Right forelimb (tissue), 1 donor: ENCODE data around the gene LMX1A.

ENCODE experiments used
- DNase-seq: peaks from one replicate; pipeline ENCODE4 v3.0.0-alpha.2; 2018

LMX1A gene

GRCh38 chr1:165355977-165356811 is at the start of gene LMX1A:
TSS of gene LMX1A (minus strand) at chr1:165356715. CDS start at chr1:165355559, 1,156 bp downstream.
- peak; percentile 74 for DNase-seq

GRCh38 chr1:165403835-165404482 is 47.4 kb upstream of the LMX1A start:
- no peak for DNase-seq

- DNase-seq: no peak
Observed at GRCh38 chr1:165402517-165403111, 46.1 kb upstream of the LMX1A start.

- no peak for DNase-seq
Observed at GRCh38 chr1:165397944-165398343, 41.4 kb upstream of the LMX1A start.

- no peak for DNase-seq
Observed at GRCh38 chr1:165395901-165396300, 39.4 kb upstream of the LMX1A start.

GRCh38 chr1:165395478-165395877 is 39.0 kb upstream of the LMX1A start:
- DNase-seq: no peak

- DNase-seq: peak; percentile 93
Observed at GRCh38 chr1:165392634-165393571, 36.4 kb upstream of the LMX1A start.

- no peak for DNase-seq
Observed at GRCh38 chr1:165389609-165390008, 33.1 kb upstream of the LMX1A start.

GRCh38 chr1:165387961-165388360 is 31.4 kb upstream of the LMX1A start:
- no peak for DNase-seq

- no peak for DNase-seq
Observed at GRCh38 chr1:165387505-165387904, 31.0 kb upstream of the LMX1A start.

GRCh38 chr1:165383599-165384405 is 27.3 kb upstream of the LMX1A start:
- DNase-seq: no peak

GRCh38 chr1:165383067-165383466 is 26.6 kb upstream of the LMX1A start:
- DNase-seq: peak; percentile 81

GRCh38 chr1:165381745-165382505 is 25.4 kb upstream of the LMX1A start:
- DNase-seq: no peak

- no peak for DNase-seq
Observed at GRCh38 chr1:165376811-165377311, 20.3 kb upstream of the LMX1A start.

GRCh38 chr1:165376041-165376810 is 19.7 kb upstream of the LMX1A start:
- DNase-seq: peak; percentile 96

- DNase-seq: no peak
Observed at GRCh38 chr1:165375623-165376022, 19.1 kb upstream of the LMX1A start.

GRCh38 chr1:165371588-165372225 is 15.2 kb upstream of the LMX1A start:
- DNase-seq: no peak

- DNase-seq: peak; percentile 78
Observed at GRCh38 chr1:165369255-165369848, 12.8 kb upstream of the LMX1A start.

- peak; percentile 86 for DNase-seq
Observed at GRCh38 chr1:165367375-165367993, 11.0 kb upstream of the LMX1A start.
